ENCODE measurements around the gene EID2B. TPM values are rescaled to one million over a fixed set of nuclear protein-coding genes. Genes with fewer than 3 reads are reported as not detected.

The EID2B gene
- total RNA-seq, 4 donors from 2014 or later, result 0.48 to 3.6 (median 0.79) TPM; not detected in 1

GRCh38 chr19:39543477-39543857, 10.8 kb upstream of the EID2B start:
- WGBS, 2 donors, result 81 to 83% methylated on average over 2 to 3 of the region's 3 CpGs
- intact Hi-C loops (cut with DNase I), result no loop called here
- H3K9me3 ChIP-seq, result no peaks in the 10 kb centered on the region
- H3K27me3 ChIP-seq, result peaks cover 0 to 4% (median 0%) of the 10 kb centered on the region in 4 donors
- TF ChIP-seq CTCF (IDR thresholded peaks at IDR 0.05), result no peak
- no peak for TF ChIP-seq POLR2A (IDR thresholded peaks at IDR 0.05)
- peaks cover 0 to 18% (median 6%) of the 10 kb centered on the region in 3 donors for H3K4me1 ChIP-seq
- no peak overlapping the region for H3K27ac ChIP-seq
- DNase-seq, result no peak
- no peaks in the 10 kb centered on the region for H3K36me3 ChIP-seq
- no peak overlapping the region for H3K4me3 ChIP-seq

- H3K9me3 ChIP-seq, result no peaks in the 10 kb centered on the region
- H3K36me3 ChIP-seq, result no peaks in the 10 kb centered on the region
- DNase-seq, result no peak
- peaks cover 0 to 28% (median 6%) of the 10 kb centered on the region in 3 donors for H3K4me1 ChIP-seq
- 55 to 58% methylated on average over 2 of the region's 2 CpGs for WGBS, 2 donors
- H3K27ac ChIP-seq, result no peak overlapping the region
- intact Hi-C loops (cut with DNase I), result no loop called here
- H3K4me3 ChIP-seq, result no peak overlapping the region
- H3K27me3 ChIP-seq, result peaks cover 0 to 4% (median 0%) of the 10 kb centered on the region in 4 donors
- TF ChIP-seq POLR2A (IDR thresholded peaks at IDR 0.05) (no peak), CTCF (IDR thresholded peaks at IDR 0.05) (no peak)
Observed at GRCh38 chr19:39542206-39542605, 9.6 kb upstream of the EID2B start.

- Histone ChIP-seq H3K9me3 (no peaks in the 10 kb centered on the region), H3K27ac (peak overlapping the region; percentile 92 to 99 (median 96)), H3K4me3 (peak overlapping the region in 3 of 4 donors; percentile 75 to 91 (median 87)), H3K4me1 (peaks cover 0 to 28% (median 6%) of the 10 kb centered on the region in 3 donors), H3K27me3 (peaks cover 0 to 2% (median 0%) of the 10 kb centered on the region in 4 donors), H3K36me3 (no peaks in the 10 kb centered on the region)
- no peak for DNase-seq
- WGBS, 2 donors, result 3 to 4% methylated on average over 10 of the region's 10 CpGs
- no peak for TF ChIP-seq CTCF (IDR thresholded peaks at IDR 0.05)
- no peak for TF ChIP-seq POLR2A (IDR thresholded peaks at IDR 0.05)
- intact Hi-C loops (cut with DNase I), result no loop called here
Observed at GRCh38 chr19:39540333-39540673, 7.7 kb upstream of the EID2B start.

- Histone ChIP-seq H3K27me3 (no peaks in the 10 kb centered on the region), H3K4me3 (peak within 1 kb of the TSS; percentile 75 to 91 (median 89)), H3K4me1 (peaks cover 0 to 28% (median 6%) of the 10 kb centered on the region in 3 donors), H3K36me3 (no peaks in the 10 kb centered on the region), H3K27ac (peak within 1 kb of the TSS; percentile 92 to 99 (median 96)), H3K9me3 (no peaks in the 10 kb centered on the region)
- TF ChIP-seq CTCF (IDR thresholded peaks at IDR 0.05) (peak; percentile 80 to 99 (median 88)), POLR2A (IDR thresholded peaks at IDR 0.05) (peak in 3 of 4 donors; percentile 58 to 84 (median 64))
- 0% methylated on average over 1 to 8 of the region's 84 CpGs for WGBS, 2 donors
- intact Hi-C loops (cut with DNase I), result loop anchor here (10.0 kb wide), 2 partner anchors 65 to 105 kb away; partner anchors contain the start of gene RPS16
- DNase-seq, result peak; percentile 64
Observed at GRCh38 chr19:39539518-39540332, 7.1 kb upstream of the EID2B start, which contains the start of gene EID2. EID2 (minus strand) TSS chr19:39540161; CDS start chr19:39540079, 82 bp downstream.

GRCh38 chr19:39539165-39539517, 6.5 kb upstream of the EID2B start:
- DNase-seq, result no peak
- H3K36me3 ChIP-seq, result no peaks in the 10 kb centered on the region
- peak overlapping the region; percentile 92 to 99 (median 96) for H3K27ac ChIP-seq
- TF ChIP-seq CTCF (IDR thresholded peaks at IDR 0.05), result no peak
- TF ChIP-seq POLR2A (IDR thresholded peaks at IDR 0.05), result no peak
- WGBS, 2 donors, result 3 to 4% methylated on average over 7 to 10 of the region's 10 CpGs
- H3K4me1 ChIP-seq, result peaks cover 0 to 28% (median 6%) of the 10 kb centered on the region in 3 donors
- H3K4me3 ChIP-seq, result peak overlapping the region; percentile 75 to 91 (median 89)
- no peaks in the 10 kb centered on the region for H3K9me3 ChIP-seq
- intact Hi-C loops (cut with DNase I), result loop anchor here (10.0 kb wide), 2 partner anchors 64 to 104 kb away; partner anchors contain the start of gene RPS16
- H3K27me3 ChIP-seq, result no peaks in the 10 kb centered on the region
